IPS-18a (cell line): Measurements from ENCODE around the gene MREG.

Experiments
- H3K27ac ChIP-seq: one replicate; pipeline ENCODE4 v1.5.1; 2013; ENCODE audit warnings: low read length
- H3K27me3 ChIP-seq: one replicate; pipeline ENCODE4 v1.6.1; 2013; ENCODE audit warnings: mild to moderate bottlenecking, low read length; ENCODE audit not compliant: control insufficient read depth, insufficient read depth
- H3K36me3 ChIP-seq: one replicate; pipeline ENCODE4 v1.6.1; 2013; ENCODE audit warnings: low read depth, low read length; ENCODE audit not compliant: control insufficient read depth
- H3K4me1 ChIP-seq: one replicate; pipeline ENCODE4 v1.6.1; 2013; ENCODE audit warnings: low read depth, low read length; ENCODE audit not compliant: control insufficient read depth
- H3K4me3 ChIP-seq: one replicate; pipeline ENCODE4 v1.5.1; 2013; ENCODE audit warnings: low read length
- H3K9ac ChIP-seq: one replicate; pipeline ENCODE4 v1.6.1; 2013; ENCODE audit warnings: mild to moderate bottlenecking, low read length, moderate library complexity
- H3K9me3 ChIP-seq: one replicate; pipeline ENCODE4 v1.6.1; 2013; ENCODE audit warnings: low read depth, low read length; ENCODE audit not compliant: control insufficient read depth

Gene MREG

DNA sequence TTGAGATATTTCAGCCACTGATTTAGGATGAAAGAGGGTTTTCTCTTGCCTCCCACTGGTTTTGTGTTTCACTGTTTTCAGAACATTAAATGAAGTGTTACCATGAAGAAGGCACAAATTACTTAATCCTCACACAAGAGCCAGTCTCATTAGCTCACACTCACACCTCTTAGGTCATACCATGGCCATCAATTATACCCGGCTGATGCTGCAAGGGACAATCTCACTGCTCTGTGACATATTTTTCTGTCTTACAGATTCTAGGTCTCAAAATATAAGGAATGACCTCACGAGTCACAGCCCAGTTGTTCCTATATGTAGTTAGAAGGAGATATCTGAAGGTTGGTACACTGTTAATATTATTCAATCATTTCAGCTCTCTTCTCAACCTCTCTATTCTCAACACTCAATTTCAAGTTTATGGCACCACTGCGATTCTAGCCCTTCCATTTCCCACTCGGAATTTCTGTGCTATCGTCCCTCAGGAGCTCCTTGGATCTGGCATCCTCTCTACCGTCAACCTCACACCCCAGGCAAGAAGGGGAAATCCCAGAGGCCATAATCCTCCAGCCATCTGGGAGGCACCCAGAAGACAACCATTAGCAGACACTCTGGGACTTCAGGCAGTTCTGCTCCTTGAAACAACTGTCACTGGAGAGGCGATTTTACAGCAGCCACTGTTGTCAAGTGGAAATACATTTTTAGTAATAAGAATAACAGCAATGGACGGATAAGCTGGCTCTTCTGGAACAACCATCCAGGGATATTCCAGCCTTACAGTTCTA, 101.9 kb downstream of the MREG start:
- H3K27ac ChIP-seq: no peak overlapping the region

GRCh38 chr2:215910180-215910579, 103.2 kb downstream of the MREG start:
- Histone ChIP-seq H3K4me3 (no peak overlapping the region), H3K27ac (no peak overlapping the region), H3K36me3 (no peaks in the 10 kb centered on the region), H3K4me1 (no peaks in the 10 kb centered on the region), H3K27me3 (no peaks in the 10 kb centered on the region), H3K9ac (no peak overlapping the region), H3K9me3 (no peaks in the 10 kb centered on the region)

More for the DNA sequence above, 101.9 kb downstream of the MREG start:
- Histone ChIP-seq H3K4me1 (no peaks in the 10 kb centered on the region), H3K9me3 (no peaks in the 10 kb centered on the region), H3K36me3 (no peaks in the 10 kb centered on the region), H3K27me3 (no peaks in the 10 kb centered on the region), H3K4me3 (no peak overlapping the region), H3K9ac (no peak overlapping the region)

- no peak overlapping the region for H3K9ac ChIP-seq
- no peaks in the 10 kb centered on the region for H3K9me3 ChIP-seq
- H3K4me3 ChIP-seq: no peak overlapping the region
- H3K36me3 ChIP-seq: no peaks in the 10 kb centered on the region
- no peaks in the 10 kb centered on the region for H3K4me1 ChIP-seq
- no peak overlapping the region for H3K27ac ChIP-seq
- no peaks in the 10 kb centered on the region for H3K27me3 ChIP-seq
These were observed 106.2 kb downstream of the MREG start for GRCh38 chr2:215907147-215907546.

GRCh38 chr2:215906458-215906857, 106.9 kb downstream of the MREG start:
- no peak overlapping the region for H3K27ac ChIP-seq
- H3K27me3 ChIP-seq: no peaks in the 10 kb centered on the region
- H3K9me3 ChIP-seq: no peaks in the 10 kb centered on the region
- H3K4me1 ChIP-seq: no peaks in the 10 kb centered on the region
- H3K9ac ChIP-seq: no peak overlapping the region
- H3K4me3 ChIP-seq: no peak overlapping the region
- H3K36me3 ChIP-seq: no peaks in the 10 kb centered on the region

- no peaks in the 10 kb centered on the region for H3K36me3 ChIP-seq
- no peak overlapping the region for H3K9ac ChIP-seq
- no peak overlapping the region for H3K27ac ChIP-seq
- no peaks in the 10 kb centered on the region for H3K9me3 ChIP-seq
- H3K4me3 ChIP-seq: no peak overlapping the region
- H3K27me3 ChIP-seq: no peaks in the 10 kb centered on the region
- H3K4me1 ChIP-seq: no peaks in the 10 kb centered on the region
These were observed 107.7 kb downstream of the MREG start for GRCh38 chr2:215905691-215906090.

DNA sequence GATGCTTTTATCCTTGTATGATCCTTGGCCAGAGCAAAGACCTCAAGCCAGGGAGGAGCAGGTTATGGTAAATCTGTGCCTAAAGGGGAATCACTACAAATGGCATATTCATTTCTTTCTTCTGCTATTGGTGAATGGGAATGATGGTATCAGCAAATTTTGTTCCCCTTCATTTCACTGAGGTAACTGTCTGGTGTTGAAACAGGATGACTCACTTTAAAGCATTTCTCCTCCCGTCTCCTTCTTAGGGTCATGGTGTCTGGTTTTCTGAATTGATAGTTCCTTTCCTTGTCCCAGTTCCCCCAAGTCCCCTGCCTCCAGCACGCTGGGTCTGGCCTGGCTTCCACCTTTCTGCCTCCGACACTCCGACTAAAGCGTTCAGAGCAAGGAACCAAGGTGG, 109.2 kb downstream of the MREG start:
- H3K36me3 ChIP-seq: no peaks in the 10 kb centered on the region
- H3K27me3 ChIP-seq: no peaks in the 10 kb centered on the region
- no peak overlapping the region for H3K9ac ChIP-seq
- H3K4me3 ChIP-seq: no peak overlapping the region
- no peaks in the 10 kb centered on the region for H3K9me3 ChIP-seq
- no peak overlapping the region for H3K27ac ChIP-seq
- no peaks in the 10 kb centered on the region for H3K4me1 ChIP-seq

DNA sequence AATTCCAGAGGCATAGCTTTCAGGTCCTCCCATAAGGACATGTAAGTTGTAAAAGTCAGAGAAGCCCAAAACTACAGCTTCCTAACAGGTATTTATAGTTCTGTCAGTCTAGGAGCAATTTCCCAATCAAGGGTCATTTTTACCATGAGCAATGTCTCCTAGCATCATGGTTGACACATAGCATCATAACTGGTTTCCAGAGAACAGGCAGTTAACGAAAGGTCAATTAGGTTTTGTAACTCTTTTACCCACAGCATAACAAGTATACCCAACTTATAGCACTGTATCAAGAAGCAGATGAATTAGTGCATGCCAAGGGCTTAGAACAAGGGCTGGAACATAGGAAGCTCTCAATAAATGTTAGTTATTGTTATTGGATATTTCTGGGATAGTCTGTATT, 110.1 kb downstream of the MREG start:
- Histone ChIP-seq H3K4me3 (no peak overlapping the region), H3K27ac (no peak overlapping the region), H3K36me3 (no peaks in the 10 kb centered on the region), H3K27me3 (no peaks in the 10 kb centered on the region), H3K4me1 (no peaks in the 10 kb centered on the region), H3K9me3 (no peaks in the 10 kb centered on the region), H3K9ac (no peak overlapping the region)

GRCh38 chr2:215901796-215902195, 111.6 kb downstream of the MREG start:
- H3K27ac ChIP-seq: no peak overlapping the region
- H3K4me1 ChIP-seq: no peaks in the 10 kb centered on the region
- no peak overlapping the region for H3K4me3 ChIP-seq
- H3K9ac ChIP-seq: no peak overlapping the region
- no peaks in the 10 kb centered on the region for H3K36me3 ChIP-seq
- H3K9me3 ChIP-seq: no peaks in the 10 kb centered on the region
- no peaks in the 10 kb centered on the region for H3K27me3 ChIP-seq

DNA sequence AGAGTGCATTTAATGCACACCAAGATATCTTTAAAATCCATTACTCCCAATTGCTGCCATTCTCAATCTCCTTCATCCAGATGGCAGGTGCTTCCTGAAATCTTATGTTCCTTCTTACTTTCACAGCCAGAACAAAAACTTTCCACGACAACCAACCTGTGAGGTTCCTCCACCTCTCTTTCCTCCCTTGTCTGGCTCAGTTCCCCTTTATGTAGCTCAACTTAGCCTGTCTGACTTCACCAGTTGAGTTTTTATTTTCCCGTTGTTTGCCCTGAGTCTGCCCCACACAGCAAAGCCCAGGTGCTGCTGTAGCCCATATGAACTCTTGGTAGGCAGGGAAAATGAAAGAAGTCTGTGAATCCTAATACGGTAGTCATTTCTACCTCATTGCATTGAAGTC, 112.5 kb downstream of the MREG start:
- no peaks in the 10 kb centered on the region for H3K9me3 ChIP-seq
- no peaks in the 10 kb centered on the region for H3K36me3 ChIP-seq
- no peak overlapping the region for H3K4me3 ChIP-seq
- no peak overlapping the region for H3K27ac ChIP-seq
- no peaks in the 10 kb centered on the region for H3K4me1 ChIP-seq
- no peak overlapping the region for H3K9ac ChIP-seq
- H3K27me3 ChIP-seq: no peaks in the 10 kb centered on the region

DNA sequence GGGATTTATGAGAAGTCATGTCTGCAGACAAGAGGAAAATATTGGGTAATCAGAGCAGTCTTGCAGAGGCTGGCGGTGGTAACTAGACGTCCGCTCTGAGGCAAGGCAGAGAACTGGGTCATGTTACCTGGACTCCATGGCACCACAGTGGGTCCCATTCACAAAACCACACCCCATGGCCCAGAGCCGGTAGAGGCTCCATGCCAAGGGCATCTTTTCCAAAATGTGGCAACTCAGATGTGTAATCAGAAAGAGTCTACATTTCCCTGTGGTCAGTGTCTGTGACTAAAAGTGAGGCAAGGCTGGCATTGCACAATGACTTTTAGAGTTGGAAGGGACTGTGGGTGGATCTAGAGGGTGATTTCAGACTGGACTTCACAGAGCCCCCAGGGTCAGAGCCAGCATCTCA, 113.1 kb downstream of the MREG start:
- no peaks in the 10 kb centered on the region for H3K27me3 ChIP-seq
- H3K4me1 ChIP-seq: no peaks in the 10 kb centered on the region
- H3K36me3 ChIP-seq: no peaks in the 10 kb centered on the region
- no peak overlapping the region for H3K4me3 ChIP-seq
- H3K9me3 ChIP-seq: no peaks in the 10 kb centered on the region
- no peak overlapping the region for H3K9ac ChIP-seq
- H3K27ac ChIP-seq: no peak overlapping the region

- Histone ChIP-seq H3K36me3 (no peaks in the 10 kb centered on the region), H3K9ac (no peak overlapping the region), H3K9me3 (no peaks in the 10 kb centered on the region), H3K4me1 (no peaks in the 10 kb centered on the region), H3K27me3 (no peaks in the 10 kb centered on the region), H3K27ac (no peak overlapping the region), H3K4me3 (no peak overlapping the region)
These were observed 113.9 kb downstream of the MREG start for GRCh38 chr2:215899141-215900074.
